Esophagus squamous epithelium (tissue), 4 donors: ENCODE results near the gene FOXP4.

Experiments used
- CTCF ChIP-seq, 6 experiments: fragments of 450-650 bp in 4 of 6; fragments of 200-600 bp in 2 of 6; sonication (generic) in 2 of 6; IDR thresholded peaks; one replicate each; pipeline ENCODE4 v1.5.1; 2016 to 2019; ENCODE audit warnings: antibody characterized with exemption in 6 of 6, mild to moderate bottlenecking in 4 of 6, moderate library complexity in 4 of 6
- POLR2A ChIP-seq, 4 donors: fragments of 450-650 bp; IDR thresholded peaks; one replicate each; pipeline ENCODE4 v1.6.1; 2017; ENCODE audit warnings: antibody characterized with exemption in 4 of 4, mild to moderate bottlenecking in 4 of 4, moderate library complexity in 3 of 4

- no peak for TF ChIP-seq CTCF (IDR thresholded peaks at IDR 0.05)
- no peak for TF ChIP-seq POLR2A (IDR thresholded peaks at IDR 0.05)
These were observed 48.2 kb upstream of the FOXP4 start for GRCh38 chr6:41497994-41498393.
